Measurements from ENCODE around the gene TCEANC2.

- TF ChIP-seq CTCF (conservative IDR thresholded peaks at IDR 0.05) (no peak), ZFX (IDR thresholded peaks at IDR 0.05) (no peak)
These were observed 1.4 kb upstream of the TCEANC2 start for GRCh38 chr1:54051933-54052430.
